MM.1S (cell line): ENCODE data around the gene SLC13A2.

Experiments used
- CTCF ChIP-seq: fragments of 300-600 bp; sonication (generic); IDR thresholded peaks from 2 replicates; pipeline ENCODE4 v1.5.1; 2016; ENCODE audit warnings: antibody characterized with exemption, low read length, mixed read lengths
- EZH2 ChIP-seq: fragments of 300-600 bp; sonication (generic); optimal IDR thresholded peaks from 2 replicates; pipeline ENCODE3; 2017; ENCODE audit warnings: low read depth, mild to moderate bottlenecking, antibody characterized with exemption, low read length, mixed read lengths
- EZH2phosphoT487 ChIP-seq: fragments of 300-600 bp; sonication (generic); IDR thresholded peaks from 2 replicates; pipeline ENCODE4 v1.6.1; 2018; ENCODE audit warnings: antibody characterized with exemption, low read length

GRCh38 chr17:28499364-28499664 is 25.9 kb downstream of the SLC13A2 start:
- TF ChIP-seq CTCF (no peak), EZH2 (no peak), EZH2phosphoT487 (no peak)
